GM18502 (cell line): ENCODE results near the gene CENPQ.

Experiments
- ATAC-seq: cut with Tn5 transposase; IDR thresholded peaks from one replicate; pipeline ENCODE4 v1.9.1; 2021; ENCODE audit warnings: mild to moderate bottlenecking; ENCODE audit not compliant: unreplicated experiment, poor library complexity

Gene CENPQ

GRCh38 chr6:49535795-49536194, 72.6 kb downstream of the CENPQ start:
- ATAC-seq, result no peak

- no peak for ATAC-seq
These were observed 75.9 kb downstream of the CENPQ start for GRCh38 chr6:49539102-49539501.

GRCh38 chr6:49540614-49541013, 77.4 kb downstream of the CENPQ start:
- no peak for ATAC-seq

DNA sequence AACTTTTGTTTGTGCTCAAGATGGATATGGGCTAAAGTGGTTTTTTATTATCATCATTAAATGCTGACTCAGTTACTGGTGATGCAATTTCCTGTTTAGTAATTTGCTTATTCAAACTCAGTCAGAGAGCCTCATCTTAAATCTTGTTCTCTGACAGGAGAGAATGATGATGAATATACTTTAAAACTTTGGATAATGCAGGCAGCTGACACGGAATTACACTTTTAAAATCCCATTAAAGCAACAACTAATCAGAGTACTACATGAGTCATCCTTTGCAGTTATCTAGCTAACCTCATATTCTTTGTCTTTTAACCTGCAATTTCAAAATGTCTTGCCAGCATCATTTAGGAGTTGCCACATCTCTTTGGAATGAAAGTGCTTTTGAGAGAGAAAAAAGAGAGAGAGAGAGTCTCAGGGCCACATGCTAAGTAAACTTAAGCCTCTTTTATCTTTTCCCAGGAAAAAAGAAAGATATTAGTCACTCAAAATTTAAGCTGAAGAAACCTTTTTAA, 78.1 kb downstream of the CENPQ start:
- ATAC-seq, result no peak

DNA sequence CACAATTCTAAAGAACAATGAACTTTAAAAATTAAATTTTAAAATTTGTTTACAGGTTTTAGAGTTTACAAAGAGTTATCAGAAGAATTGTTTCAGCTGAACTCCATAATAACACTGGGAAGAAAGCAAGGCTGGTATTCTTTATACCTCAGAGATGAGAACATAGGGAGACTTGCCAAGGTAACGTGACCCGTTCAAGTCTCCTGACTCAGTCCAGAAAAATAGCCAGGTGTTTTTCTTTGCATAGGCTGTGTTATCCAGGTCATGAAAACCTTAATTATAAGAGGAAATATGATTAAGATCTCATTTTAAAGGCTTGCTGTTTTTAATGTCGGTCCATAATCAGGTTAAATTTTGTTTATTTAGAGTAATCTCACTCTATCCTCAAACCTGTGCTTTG, 78.8 kb downstream of the CENPQ start:
- ATAC-seq, result no peak
